ENCODE measurements around the gene CDK13. TPM values are rescaled to one million over a fixed set of nuclear protein-coding genes. Genes with fewer than 3 reads are reported as not detected.

The CDK13 gene
- polyA plus RNA-seq, 3 donors = 8.8 to 25.7 (median 11.2) TPM

DNA sequence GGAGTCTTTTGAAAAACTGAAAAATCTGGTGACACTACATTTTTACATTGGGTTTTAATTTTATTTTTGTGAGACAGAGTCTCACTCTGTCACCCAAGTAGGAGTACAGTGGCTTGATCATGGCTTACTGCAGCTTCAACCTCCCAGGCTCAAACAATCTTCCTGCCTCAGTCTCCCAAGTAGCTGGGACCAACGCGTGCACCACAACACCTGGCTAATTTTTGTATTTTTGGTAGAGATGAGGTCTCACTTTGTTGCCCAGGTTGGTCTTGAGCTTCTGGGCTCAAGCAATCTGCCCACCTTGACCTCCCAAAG lies 172.8 kb downstream of the CDK13 start:
- Histone ChIP-seq H3K36me3 (replicated peaks in 1 of 2; ENCODE audit: control insufficient read depth in 1 of 2, insufficient read depth in 2 of 2, low read length in 2 of 2) (peaks cover 0 to 3% of the 10 kb centered on the region in 2 donors), H3K4me1 (ENCODE audit: control insufficient read depth in 1 of 2, insufficient read depth in 2 of 2, low read length in 2 of 2) (peaks cover 5 to 8% of the 10 kb centered on the region in 2 donors), H3K27ac (ENCODE audit: low read depth in 1 of 2, low read length in 2 of 2) (no peak overlapping the region), H3K4me2 (replicated peaks; ENCODE audit: extremely low read depth, low read length, poor library complexity, severe bottlenecking) (no peak overlapping the region), H3K79me2 (ENCODE audit: insufficient read depth, low read length) (peaks cover 21% of the 10 kb centered on the region), H3K27me3 (ENCODE audit: control insufficient read depth in 2 of 2, insufficient read depth in 2 of 2, low read length in 2 of 2) (no peaks in the 10 kb centered on the region), H2AFZ (ENCODE audit: insufficient read depth, low read depth, low read length, poor library complexity, severe bottlenecking) (no peak overlapping the region), H3K9ac (ENCODE audit: insufficient read depth, low read length, poor library complexity, severe bottlenecking) (no peak overlapping the region), H3K4me3 (replicated peaks in 1 of 3; ENCODE audit: low read depth in 2 of 3, low read length in 3 of 3) (no peak overlapping the region), H4K20me1 (ENCODE audit: insufficient read depth, low read length) (peaks cover 10% of the 10 kb centered on the region), H3K9me3 (replicated peaks in 1 of 2; ENCODE audit: control insufficient read depth in 1 of 2, insufficient read depth in 1 of 2, low read length in 2 of 2) (no peaks in the 10 kb centered on the region)
- Mint-ChIP-seq H3K9me3 (peaks cover 0 to 2% (median 0%) of the 10 kb centered on the region in 7 donors), H3K36me3 (peaks cover 0 to 2% of the 10 kb centered on the region in 2 donors), H3K4me1 (peaks cover 14% of the 10 kb centered on the region), H3K27ac (no peak overlapping the region), H3K4me3 (no peak overlapping the region), H3K27me3 (ENCODE audit: low read depth in 3 of 3) (peaks cover 0 to 2% (median 0%) of the 10 kb centered on the region in 3 donors)
- WGBS (ENCODE audit: insufficient coverage) = no CpG with 5 or more reads among the region's 2 CpGs
- intact Hi-C loops (cut with micrococcal nuclease) = no loop called here
- DNase-seq = no peak
- TF ChIP-seq, protein P1, sequence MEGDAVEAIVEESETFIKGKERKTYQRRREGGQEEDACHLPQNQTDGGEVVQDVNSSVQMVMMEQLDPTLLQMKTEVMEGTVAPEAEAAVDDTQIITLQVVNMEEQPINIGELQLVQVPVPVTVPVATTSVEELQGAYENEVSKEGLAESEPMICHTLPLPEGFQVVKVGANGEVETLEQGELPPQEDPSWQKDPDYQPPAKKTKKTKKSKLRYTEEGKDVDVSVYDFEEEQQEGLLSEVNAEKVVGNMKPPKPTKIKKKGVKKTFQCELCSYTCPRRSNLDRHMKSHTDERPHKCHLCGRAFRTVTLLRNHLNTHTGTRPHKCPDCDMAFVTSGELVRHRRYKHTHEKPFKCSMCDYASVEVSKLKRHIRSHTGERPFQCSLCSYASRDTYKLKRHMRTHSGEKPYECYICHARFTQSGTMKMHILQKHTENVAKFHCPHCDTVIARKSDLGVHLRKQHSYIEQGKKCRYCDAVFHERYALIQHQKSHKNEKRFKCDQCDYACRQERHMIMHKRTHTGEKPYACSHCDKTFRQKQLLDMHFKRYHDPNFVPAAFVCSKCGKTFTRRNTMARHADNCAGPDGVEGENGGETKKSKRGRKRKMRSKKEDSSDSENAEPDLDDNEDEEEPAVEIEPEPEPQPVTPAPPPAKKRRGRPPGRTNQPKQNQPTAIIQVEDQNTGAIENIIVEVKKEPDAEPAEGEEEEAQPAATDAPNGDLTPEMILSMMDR (IDR thresholded peaks at IDR 0.05) = no peak

DNA sequence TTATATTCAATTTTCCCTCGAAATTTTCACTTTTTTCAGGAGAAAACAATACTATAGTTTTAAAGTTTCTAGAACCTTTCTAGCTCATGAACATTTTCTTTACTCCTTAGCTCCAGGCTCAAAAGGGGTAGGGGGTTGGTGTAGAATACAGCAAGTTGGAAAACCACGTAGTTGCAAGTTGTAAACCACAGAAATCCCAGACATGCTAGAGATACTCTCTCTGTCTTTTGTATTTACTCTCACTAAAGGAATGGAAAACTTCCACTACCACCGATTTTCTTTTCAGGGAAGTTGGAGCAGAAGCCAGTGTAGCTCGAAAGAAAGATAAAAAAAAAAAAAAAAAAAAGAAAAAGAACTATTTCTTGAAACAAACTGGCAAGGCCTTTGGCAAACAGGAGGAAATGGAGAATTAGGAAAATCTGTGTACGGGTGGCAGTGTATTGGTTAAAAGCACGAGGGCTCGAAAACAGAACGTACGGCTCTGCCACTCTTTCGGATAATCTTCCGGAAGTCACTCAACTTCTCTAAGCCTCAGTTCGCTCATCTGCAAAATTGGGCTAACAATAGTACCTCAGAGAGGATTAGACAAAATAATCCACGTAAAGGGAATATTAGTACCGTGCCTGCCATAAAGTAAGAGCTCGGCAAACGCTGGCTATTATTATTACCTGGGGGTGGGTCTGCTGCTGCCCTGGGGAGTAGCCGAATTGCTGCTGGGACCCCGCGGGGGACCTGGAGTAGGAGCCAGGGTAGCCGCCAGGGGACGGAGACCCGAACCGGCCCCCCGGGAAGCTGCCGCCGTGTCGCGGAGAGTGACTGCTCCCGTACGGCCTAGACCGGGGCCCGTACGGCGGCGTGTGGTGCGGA lies 183.7 kb downstream of the CDK13 start:
- Histone ChIP-seq H3K4me2 (replicated peaks; ENCODE audit: extremely low read depth, low read length, poor library complexity, severe bottlenecking) (peak overlapping the region; percentile 92), H3K27me3 (ENCODE audit: control insufficient read depth in 2 of 2, insufficient read depth in 2 of 2, low read length in 2 of 2) (peaks cover 3 to 19% of the 10 kb centered on the region in 2 donors), H3K79me2 (ENCODE audit: insufficient read depth, low read length) (peaks cover 53% of the 10 kb centered on the region), H3K4me1 (ENCODE audit: control insufficient read depth in 1 of 2, insufficient read depth in 2 of 2, low read length in 2 of 2) (peaks cover 15 to 18% of the 10 kb centered on the region in 2 donors), H3K27ac (ENCODE audit: low read depth in 1 of 2, low read length in 2 of 2) (peak overlapping the region; percentile 83 to 94), H3K9ac (ENCODE audit: insufficient read depth, low read length, poor library complexity, severe bottlenecking) (peak overlapping the region; percentile 96), H3K36me3 (replicated peaks in 1 of 2; ENCODE audit: control insufficient read depth in 1 of 2, insufficient read depth in 2 of 2, low read length in 2 of 2) (peaks cover 0 to 3% of the 10 kb centered on the region in 2 donors), H2AFZ (ENCODE audit: insufficient read depth, low read depth, low read length, poor library complexity, severe bottlenecking) (peak overlapping the region; percentile 99), H4K20me1 (ENCODE audit: insufficient read depth, low read length) (peaks cover 28% of the 10 kb centered on the region), H3K9me3 (replicated peaks in 1 of 2; ENCODE audit: control insufficient read depth in 1 of 2, insufficient read depth in 1 of 2, low read length in 2 of 2) (peaks cover 0 to 2% of the 10 kb centered on the region in 2 donors), H3K4me3 (replicated peaks in 1 of 3; ENCODE audit: low read depth in 2 of 3, low read length in 3 of 3) (peak overlapping the region; percentile 80 to 96 (median 81))
- Mint-ChIP-seq H3K27ac (peak overlapping the region; percentile 87 to 98 (median 94)), H3K4me3 (peak overlapping the region; percentile 91 to 96), H3K4me1 (peaks cover 27% of the 10 kb centered on the region), H3K36me3 (peaks cover 0 to 5% of the 10 kb centered on the region in 2 donors), H3K9me3 (peaks cover 0 to 13% (median 8%) of the 10 kb centered on the region in 7 donors), H3K27me3 (ENCODE audit: low read depth in 3 of 3) (peaks cover 16 to 25% (median 16%) of the 10 kb centered on the region in 3 donors)
- TF ChIP-seq, protein P1 (IDR thresholded peaks at IDR 0.05) = no peak
- DNase-seq = peak in 2 of 3 donors; percentile 20 to 21
- intact Hi-C loops (cut with micrococcal nuclease) = loop anchor here (10.0 kb wide), 1 partner anchor 179 kb away; the partner anchor contains the start of gene CDK13 (in 2 of the 2)
- WGBS (ENCODE audit: insufficient coverage) = 0% methylated on average over 23 of the region's 36 CpGs
